Epithelial cell of proximal tubule (primary cell): ENCODE measurements around the gene SHROOM2. TPM values are rescaled to one million over a fixed set of nuclear protein-coding genes. Genes with fewer than 3 reads are reported as not detected.

Experiments
- DNase-seq: peaks from one replicate; pipeline ENCODE4 v3.0.0-alpha.2; 2011; ENCODE audit warnings: low read depth
- H3K4me3 ChIP-seq: 2 replicates; pipeline ENCODE4 v1.5.1; 2011; ENCODE audit warnings: low read depth, mild to moderate bottlenecking, low read length
- total RNA-seq: library from RNA; depleted of rRNA; stranded (reverse); fragments of >200 nt; gene quantifications from 2 replicates; pipeline ENCODE4 v1.2.3, GENCODE V29; 2015
- TF ChIP-seq, protein P1 (sequence below): conservative IDR thresholded peaks from 2 replicates; pipeline ENCODE4 v1.5.1; 2012; ENCODE audit warnings: low read depth, mild to moderate bottlenecking, low read length

The SHROOM2 gene
- total RNA-seq, 1 donor from 2014 or later = 8.9 TPM

DNA sequence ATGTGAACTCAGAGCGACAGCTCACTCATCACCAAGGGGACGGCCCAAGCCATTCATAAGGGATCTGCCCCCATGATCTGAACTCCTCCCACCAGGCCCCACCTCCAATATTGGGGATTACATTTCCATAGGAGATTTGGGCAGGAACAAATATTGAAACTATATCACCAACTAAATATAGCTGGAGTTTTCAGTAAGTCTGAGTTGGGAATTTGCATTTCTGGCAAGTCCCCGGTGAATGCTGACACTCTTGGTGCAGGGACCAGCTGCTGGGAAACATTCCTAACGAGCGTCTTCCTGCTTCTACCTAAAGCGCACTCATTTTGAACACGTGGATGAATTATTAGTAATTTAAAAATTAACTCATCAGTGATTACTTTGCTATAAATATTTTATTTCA is 194.2 kb downstream of the SHROOM2 start:
- DNase-seq = no peak
- TF ChIP-seq, protein P1, sequence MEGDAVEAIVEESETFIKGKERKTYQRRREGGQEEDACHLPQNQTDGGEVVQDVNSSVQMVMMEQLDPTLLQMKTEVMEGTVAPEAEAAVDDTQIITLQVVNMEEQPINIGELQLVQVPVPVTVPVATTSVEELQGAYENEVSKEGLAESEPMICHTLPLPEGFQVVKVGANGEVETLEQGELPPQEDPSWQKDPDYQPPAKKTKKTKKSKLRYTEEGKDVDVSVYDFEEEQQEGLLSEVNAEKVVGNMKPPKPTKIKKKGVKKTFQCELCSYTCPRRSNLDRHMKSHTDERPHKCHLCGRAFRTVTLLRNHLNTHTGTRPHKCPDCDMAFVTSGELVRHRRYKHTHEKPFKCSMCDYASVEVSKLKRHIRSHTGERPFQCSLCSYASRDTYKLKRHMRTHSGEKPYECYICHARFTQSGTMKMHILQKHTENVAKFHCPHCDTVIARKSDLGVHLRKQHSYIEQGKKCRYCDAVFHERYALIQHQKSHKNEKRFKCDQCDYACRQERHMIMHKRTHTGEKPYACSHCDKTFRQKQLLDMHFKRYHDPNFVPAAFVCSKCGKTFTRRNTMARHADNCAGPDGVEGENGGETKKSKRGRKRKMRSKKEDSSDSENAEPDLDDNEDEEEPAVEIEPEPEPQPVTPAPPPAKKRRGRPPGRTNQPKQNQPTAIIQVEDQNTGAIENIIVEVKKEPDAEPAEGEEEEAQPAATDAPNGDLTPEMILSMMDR = no peak
- no peak overlapping the region for H3K4me3 ChIP-seq

DNA sequence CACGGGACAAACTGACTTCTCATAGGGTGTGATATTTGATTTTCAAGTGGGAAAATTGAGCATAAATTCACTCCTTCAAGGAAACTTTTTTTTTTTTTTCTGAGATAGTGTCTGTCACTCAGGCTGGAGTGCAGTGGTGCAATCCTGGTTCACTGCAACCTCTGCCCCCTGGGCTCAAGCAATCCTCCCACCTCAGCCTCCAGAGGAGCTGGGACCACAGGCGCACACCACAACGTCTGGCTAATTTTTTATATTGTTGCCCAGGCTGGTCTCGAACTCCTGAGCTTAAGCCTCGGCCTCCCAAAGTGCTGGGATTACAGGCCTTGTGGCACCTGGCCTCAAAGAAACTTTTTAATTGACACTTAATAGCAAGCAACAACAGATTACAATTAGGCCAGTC is 194.7 kb downstream of the SHROOM2 start:
- no peak for DNase-seq
- TF ChIP-seq, protein P1 = no peak

DNA sequence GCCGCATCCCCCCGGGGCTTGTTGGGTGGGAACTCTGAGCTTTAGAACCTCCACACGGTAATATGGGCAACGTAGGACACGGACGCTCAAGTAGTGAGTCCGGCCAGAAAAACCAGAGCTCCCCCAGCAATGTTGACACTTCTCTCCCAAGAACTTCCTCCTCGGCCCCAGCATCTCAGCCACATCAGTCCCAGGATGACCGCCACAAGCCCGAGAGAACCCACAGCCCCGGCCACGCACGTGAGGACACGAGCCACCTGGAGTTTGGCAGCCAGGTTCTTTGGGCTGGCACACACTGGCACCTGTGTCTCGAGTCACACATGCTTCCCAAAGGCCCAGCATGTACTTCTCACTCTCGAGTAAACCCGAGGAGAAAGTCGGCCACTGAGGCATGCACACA is 197.2 kb downstream of the SHROOM2 start:
- TF ChIP-seq, protein P1 = no peak
- no peak for DNase-seq
- no peak overlapping the region for H3K4me3 ChIP-seq

More for the DNA sequence above, 194.7 kb downstream of the SHROOM2 start:
- H3K4me3 ChIP-seq = no peak overlapping the region

DNA sequence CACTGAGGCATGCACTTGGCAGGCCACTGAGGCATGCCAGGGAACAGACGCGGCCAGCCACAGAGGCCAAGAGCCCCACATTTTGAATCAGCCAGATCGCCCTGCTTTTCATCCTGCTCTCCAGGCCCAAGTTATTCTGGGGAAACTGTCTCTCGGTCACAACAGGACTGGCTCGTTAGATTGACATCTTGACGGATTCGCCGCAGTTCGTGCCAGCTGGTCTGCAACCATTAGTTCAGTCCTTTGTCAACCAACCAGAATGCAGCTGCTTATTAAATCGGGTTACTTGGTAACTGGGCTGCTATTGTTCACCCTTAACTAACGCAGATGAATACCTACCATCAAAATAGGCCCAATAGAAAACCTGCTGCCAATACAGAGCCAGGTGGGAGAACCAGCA is 197.6 kb downstream of the SHROOM2 start:
- H3K4me3 ChIP-seq = no peak overlapping the region
- TF ChIP-seq, protein P1 = no peak
- no peak for DNase-seq

DNA sequence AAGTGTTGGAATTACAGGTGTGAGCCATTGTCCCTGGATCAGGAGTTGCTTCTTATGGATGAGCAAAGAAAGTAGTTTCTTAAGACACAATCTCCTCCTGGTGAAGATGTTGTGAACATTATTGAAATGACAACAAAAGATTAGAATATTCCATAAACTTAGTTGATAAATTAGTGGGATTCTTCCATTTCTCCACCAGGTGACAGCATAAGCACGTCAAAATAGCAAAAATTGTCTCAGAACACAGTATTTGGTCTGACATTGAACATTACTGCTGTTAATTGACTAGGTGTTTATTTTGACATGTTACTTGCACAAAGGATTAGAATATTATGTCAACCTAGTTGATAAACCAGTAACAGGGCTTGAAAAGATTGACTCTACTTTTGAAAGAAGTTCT is 202.5 kb downstream of the SHROOM2 start:
- no peak for DNase-seq
- H3K4me3 ChIP-seq = no peak overlapping the region
- TF ChIP-seq, protein P1 = peak; percentile 46

DNA sequence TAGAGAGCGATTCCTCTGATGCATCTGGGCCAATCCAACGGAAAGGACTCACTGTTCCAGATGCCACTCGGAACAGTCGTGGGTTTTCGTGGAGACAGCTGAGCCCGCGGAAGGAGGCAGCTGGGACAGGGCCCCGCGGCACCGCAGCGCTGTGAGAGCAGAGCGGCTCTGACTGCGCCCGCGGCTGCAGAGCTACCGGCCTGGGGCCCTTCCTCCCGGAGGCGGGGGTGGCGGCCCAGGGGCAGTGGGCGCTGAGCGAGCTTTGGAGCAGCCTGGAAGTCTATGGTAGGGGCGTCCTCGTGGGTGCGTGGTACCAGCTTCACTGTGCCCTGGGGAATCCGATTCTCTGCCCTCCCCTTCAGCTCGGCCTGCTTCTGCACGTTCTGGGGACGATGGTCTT is 205.8 kb downstream of the SHROOM2 start:
- no peak overlapping the region for H3K4me3 ChIP-seq
- DNase-seq = no peak
- TF ChIP-seq, protein P1 = no peak

DNA sequence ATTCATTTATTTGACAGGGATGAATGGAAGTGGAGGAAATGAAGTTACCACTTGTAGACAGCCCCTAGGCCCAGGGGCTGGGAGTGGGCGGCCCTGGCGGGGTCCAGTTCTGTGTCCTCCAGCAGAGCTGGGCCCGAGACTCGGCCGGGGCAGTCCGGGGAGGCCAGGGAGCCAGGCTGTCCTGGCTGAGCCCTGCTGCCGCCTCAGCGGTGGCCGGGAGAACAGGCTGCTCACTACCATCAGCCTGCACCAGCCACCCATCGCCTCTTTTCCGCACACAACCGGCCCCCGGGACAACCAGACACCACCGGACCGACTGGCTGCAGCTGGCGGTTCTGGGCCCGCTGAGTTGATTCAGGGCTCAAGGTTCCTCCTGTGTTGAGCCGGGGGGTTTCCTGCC is 206.5 kb downstream of the SHROOM2 start:
- no peak for DNase-seq
- no peak overlapping the region for H3K4me3 ChIP-seq

More for the DNA sequence above, 206.5 kb downstream of the SHROOM2 start:
- TF ChIP-seq, protein P1 = no peak
